NCI-H1048 (cell line): Measurements from ENCODE around the gene SLC45A3.
"Not testable (repeated sequence)": the region's sequence is repeated elsewhere in the genome, so short reads cannot be mapped to it uniquely, and the experiment has no call there.

Experiments used
- DNase-seq: peaks from one replicate; lab custom pipeline; 2025; lab: John Stamatoyannopoulos, UW

The SLC45A3 gene

DNA sequence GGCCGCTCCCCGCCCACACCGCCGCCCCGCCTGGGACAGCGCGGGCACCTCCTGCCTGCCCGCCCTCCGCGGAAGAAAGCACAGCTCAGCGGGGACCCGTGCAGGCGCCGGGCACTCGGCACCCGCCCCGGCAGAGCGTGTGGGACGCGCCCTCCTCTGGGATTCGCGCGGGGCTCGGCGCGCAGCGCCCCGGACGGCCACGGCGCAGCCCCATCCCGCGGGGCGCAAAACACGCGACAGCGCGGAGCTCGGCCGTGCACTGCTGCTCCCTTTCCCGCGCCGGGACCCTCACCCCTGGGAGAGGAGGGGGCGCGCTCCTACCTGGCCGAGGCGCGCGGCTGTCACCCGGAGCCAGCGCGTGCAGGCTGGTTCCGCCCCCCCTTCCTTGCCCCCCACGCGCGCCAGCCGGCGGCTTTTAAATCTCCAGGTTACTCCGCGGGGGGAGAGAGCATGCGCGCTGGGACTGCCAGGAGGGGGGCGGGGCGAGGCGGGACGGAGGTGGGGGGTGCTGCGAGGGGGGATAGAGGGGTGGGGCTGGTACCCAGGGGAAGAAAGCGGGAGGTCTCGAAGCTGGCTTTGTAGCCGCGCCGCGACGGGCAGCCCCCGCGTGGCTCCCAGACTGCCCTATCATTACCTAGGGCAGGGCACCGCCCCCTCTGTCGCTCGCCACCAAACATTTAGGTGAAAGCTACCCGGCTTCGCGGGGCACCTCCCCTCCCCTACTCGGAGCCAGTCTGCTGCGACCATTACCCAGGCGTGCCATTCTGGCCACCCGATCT is at the start of gene SLC45A3:
SLC45A3 (minus strand) TSS at position 437 of the 779 bp plus-strand sequence. CDS start 15,853 bp downstream, outside the sequence.
- DNase-seq, result no peak

GRCh38 chr1:205726619-205727125 is 46.4 kb upstream of the SLC45A3 start:
- no peak for DNase-seq

DNA sequence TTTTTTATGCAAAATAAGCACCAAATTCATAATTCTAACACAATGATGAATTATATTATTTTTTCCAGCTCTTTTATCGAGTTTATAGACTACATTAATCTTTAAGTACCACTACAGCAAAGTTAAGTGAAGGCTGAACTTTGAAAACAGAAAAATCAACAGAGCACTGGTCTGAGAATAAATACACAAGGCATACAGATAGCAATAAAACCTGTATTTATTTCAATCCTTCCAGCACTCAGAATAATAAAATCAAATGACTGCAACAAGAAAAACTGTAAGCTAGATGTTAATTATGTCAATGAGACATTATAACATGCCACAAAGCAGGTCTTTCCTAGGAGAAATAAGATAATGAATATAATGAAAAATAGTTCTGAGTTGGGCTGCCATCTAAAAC is 45.2 kb upstream of the SLC45A3 start:
- DNase-seq, result no peak

- DNase-seq, result not testable (repeated sequence)
Observed at GRCh38 chr1:205720740-205721139, 40.4 kb upstream of the SLC45A3 start.

DNA sequence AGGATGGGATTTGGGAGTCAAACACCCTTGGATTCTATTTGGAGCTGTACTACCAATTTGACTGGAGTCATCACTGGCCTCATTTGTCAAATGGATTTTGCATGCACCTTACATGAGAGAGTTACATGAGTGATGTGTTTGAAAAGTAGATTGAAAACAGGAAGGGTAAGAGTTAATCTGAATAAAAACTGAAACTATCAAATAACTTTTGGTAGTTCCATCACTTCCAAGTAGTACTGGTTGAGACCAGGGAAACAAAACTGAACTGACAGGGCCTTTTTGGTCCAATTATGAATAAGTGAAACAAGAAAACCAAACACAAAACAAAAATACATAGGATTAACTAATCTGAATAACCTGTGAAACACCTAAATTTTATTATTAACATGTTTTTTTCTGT is 39.5 kb upstream of the SLC45A3 start:
- no peak for DNase-seq

DNA sequence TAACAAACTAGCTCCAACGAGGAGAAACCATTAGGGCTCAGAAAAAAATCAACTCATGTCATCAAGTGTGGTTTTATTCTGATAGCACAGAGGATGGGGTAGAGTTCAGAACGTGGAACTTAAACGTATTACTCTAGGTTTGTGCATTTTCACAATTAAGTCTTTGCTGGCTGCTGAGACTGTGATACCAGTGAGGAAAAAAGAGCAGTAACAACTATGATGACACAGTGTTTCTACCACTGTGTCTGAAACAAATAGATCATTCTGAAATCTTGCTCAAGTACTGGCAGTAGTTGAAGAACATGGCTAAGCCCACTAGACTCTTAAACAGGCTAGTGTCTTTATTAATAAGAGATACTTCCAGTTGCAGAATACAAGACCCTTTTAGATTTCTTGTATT is 38.7 kb upstream of the SLC45A3 start:
- DNase-seq, result no peak

GRCh38 chr1:205716371-205717132 is 36.2 kb upstream of the SLC45A3 start:
- no peak for DNase-seq

DNA sequence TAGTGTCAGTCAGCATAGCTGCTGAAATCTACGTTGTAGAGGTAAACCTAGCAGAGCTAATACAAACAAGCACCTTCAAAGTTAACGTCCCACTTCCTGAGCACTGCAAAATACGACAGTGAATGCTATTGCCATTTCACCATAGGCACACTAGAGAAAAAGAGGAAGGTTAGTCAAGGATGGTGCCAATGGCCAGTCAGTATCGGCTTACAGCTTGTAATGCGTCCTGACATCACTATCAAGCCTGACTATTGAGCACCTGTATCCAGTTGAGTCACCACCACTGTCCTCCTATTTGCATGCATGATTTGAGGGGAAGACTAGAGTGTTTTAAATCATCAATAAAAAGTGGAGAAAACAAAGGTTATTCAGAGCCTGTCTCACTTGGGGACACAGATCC is 35.3 kb upstream of the SLC45A3 start:
- no peak for DNase-seq

DNA sequence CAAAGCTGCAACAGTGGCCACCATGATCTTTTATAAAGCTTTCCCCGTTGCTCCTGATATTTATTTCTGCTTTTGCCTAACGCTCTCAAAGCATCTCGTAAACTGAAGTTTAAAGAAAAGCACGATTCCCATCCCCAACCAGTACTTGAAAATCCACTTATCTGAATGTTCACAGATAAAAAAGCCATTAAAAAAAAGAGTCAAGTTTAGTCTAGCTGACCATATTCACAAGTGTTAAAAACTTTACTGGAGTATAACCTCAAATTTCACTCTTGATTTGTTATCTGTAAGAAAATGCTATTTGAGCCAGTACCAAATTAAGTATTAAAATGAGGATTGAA is 34.6 kb upstream of the SLC45A3 start:
- no peak for DNase-seq

GRCh38 chr1:205714190-205714905 is 34.0 kb upstream of the SLC45A3 start:
- DNase-seq, result no peak

GRCh38 chr1:205711105-205712048 is 31.1 kb upstream of the SLC45A3 start:
- DNase-seq, result peak; percentile 72

DNA sequence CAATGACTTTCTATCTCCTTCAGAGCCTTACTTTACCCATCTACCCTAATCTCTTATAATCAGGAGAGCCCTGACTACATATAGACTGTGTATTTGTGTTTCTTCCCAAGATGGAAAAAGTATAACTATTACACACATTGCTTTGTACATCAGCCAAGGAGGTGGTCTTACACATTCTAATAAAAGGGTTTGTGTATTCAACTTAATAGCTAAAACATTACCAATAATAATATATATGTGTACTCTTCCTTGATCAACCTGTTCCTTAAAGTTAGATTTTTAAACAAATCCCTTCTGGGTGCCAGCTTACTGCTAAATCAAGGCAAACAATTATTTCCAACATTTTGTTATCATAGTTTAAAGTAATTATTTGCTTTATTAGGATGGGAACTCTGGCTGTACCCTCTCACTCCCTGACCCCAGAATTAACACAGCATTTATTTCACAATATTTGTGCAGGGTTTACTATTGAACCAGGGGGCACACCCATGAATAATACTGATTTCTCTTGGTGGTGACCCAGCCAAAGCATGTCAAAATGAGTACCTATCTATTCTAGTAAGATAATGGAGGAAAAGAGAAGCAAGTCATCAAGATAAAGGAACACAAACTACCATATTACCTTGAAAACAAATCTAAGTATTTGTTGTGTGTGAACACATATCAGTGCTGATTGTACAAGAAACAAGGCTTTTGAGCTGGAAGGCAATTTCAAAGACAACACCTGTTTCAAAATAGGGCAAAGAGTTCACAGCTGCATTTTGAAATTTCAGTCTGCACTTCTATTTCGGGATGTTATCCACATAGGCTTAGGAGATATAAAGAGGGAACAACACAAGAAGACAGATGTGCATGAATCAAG is 30.1 kb upstream of the SLC45A3 start:
- no peak for DNase-seq

- DNase-seq, result no peak
Observed at GRCh38 chr1:205709640-205710039, 29.3 kb upstream of the SLC45A3 start.

DNA sequence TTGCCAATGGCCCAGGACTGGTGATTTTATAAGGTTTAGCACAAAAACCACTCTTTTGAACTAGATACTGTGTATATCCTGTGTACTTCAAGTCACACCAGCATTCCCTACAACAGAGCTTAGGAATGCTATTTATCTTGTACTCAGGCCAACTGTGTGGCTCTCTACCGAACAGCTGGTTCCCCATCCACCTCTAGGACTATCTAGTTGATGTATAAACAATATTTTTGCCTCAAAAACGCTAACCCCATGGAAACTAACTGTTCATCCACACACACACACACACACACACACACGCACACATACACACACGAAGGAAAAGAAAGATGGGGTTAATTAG is 28.7 kb upstream of the SLC45A3 start:
- no peak for DNase-seq

GRCh38 chr1:205706601-205707502 is 26.5 kb upstream of the SLC45A3 start:
- no peak for DNase-seq

DNA sequence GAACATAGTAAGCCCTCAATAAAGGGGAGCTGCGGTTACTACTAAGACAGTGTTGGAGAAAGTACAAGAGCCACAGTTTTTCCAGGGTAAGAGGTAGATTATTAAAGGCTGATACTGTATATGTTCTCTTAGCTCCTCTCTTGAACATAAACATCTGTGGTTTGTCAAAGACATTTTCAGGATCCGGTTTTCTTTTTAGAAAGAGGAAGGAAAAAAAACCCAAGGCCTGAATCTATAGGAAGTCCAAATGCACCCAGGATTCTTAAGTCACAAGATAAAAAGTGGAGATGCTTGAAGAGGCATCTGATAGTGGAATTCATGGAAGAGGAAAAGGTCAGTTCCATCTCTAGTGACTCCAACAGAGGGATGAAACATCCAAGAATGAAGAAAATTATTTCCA is 24.6 kb upstream of the SLC45A3 start:
- no peak for DNase-seq

DNA sequence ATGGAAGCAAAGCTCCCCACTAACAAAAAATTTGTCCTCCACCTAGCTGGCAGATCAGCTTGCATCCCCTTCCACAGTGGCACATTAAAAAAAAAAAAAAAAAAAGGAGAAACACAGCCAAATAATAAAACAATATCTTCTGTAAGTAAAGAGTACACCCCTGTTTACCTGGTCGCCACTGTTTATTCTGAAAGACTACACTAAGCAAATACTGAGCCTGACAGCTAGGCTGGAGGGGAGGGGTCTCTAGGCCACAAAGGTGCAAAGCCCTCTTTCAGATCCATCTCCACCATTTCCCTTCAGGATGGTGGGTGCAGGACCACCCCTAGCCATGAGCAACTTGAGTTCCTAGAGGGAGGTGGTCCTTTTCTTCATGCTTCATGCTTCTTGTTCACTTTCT is 22.8 kb upstream of the SLC45A3 start:
- DNase-seq, result no peak

DNA sequence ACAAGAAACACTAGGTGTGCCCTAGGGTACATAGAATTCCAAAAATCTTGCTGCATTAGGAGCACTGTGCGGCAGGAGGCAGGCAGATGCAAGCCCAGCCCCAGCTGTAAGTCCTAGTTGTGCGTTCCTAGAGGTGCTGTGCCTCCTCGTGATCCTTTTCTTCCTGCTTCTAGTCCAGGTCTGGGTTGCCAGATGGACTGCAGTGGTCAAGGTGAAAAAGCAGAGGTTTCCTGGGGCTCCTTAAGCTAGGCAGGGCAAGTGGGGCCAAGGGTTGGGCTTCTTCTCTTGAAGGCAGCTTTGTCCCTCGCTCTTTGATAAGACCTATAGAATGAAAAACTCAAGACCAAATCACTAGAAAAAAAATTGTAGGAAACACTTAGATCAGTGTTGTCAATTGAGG is 21.6 kb upstream of the SLC45A3 start:
- DNase-seq, result no peak

GRCh38 chr1:205701420-205701819 is 21.1 kb upstream of the SLC45A3 start:
- DNase-seq, result no peak
